Dedifferentiated amniotic fluid mesenchymal stem cell (primary cell): ENCODE measurements around the gene POLDIP2.
"Not testable (repeated sequence)": the region's sequence is repeated elsewhere in the genome, so short reads cannot be mapped to it uniquely, and the experiment has no call there.

ENCODE experiments used
- DNase-seq: peaks from one replicate; pipeline ENCODE4 v3.0.0-alpha.2; 2016; ENCODE audit errors: extremely low spot score

POLDIP2 gene

DNA sequence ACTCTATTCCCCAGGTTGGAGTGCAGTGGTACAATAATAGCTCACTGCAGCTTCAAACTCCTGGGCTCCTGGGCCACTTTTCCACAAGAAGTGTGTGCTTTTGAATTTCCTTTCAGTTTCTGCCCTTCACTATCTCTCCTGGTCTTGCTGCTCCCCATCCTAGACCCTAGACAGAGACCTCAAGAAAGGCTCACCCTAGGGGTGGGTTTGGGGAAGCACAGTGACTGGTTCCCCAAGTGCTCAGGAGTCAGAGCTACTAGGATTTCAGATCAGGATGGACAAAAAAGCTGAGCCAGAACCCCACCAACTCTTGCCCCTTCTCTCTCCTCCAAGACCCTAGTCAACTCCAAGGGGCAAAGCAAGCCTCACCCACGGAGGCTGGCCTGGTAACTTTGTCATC, 9.3 kb upstream of the POLDIP2 start:
- no peak for DNase-seq

- DNase-seq = no peak
Measured at GRCh38 chr17:28365487-28365886, 8.2 kb upstream of the POLDIP2 start.

- DNase-seq = no peak
Measured at GRCh38 chr17:28364665-28365363, 7.5 kb upstream of the POLDIP2 start, which contains the start of gene SEBOX. SEBOX (minus strand) TSS chr17:28365199; CDS start chr17:28365151, 48 bp downstream.

DNA sequence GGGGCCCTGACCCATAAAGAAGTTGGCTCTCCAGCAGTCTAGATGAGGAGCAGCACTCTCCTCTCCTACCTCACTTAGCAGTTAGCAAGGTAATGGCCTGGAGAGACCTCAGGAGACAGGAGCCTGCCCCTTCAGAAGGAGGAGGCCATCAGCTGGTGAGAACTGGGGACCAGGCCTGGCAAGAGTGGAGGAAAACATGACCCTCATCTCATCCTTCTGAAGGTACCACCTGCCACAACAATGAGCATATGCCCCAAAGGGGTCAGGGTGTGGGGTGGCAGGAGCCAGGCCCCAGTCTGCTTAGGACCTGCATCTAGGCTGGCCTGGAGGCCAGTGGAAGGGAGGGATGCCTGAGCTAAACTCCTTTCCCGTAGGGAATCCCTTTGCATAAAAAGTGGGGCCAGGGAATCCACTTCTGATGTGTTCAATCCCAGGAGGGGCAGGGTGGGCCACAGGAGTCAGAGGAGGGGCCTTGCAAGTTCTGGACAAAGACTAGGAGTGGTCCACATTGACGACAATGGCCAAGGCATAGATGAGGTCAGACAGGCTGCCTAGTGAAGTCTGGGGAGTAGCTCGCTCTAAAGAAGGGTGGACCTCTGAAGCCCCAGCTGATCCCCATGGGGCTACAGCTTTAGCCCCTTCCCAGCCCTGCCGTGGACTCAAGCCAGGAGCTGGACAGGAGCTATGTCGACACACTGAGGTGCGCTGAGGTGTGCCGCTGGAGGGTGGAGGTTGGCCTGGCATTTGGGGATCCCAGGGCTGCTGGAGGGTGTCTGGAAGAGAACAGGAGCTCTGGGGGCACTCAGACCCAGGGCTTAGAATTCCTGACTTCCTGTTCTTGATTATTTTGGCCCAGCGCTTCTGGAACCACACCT, 6.7 kb upstream of the POLDIP2 start:
- DNase-seq = no peak

- no peak for DNase-seq
Measured at GRCh38 chr17:28363186-28363585, 5.9 kb upstream of the POLDIP2 start.

DNA sequence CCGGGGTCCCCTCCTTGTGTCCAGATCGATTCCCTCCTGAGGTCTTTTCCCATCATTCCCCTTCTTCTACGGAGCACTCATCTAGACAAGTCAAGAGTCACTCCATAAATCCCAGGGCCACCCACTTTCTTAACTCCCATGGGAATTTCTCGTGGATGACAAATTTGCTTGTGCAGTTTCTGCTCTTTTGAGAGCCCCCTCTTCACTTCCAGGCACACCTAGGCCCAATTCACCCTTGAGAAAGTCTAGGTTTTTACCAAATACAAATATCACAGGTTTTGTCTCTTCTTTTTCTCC, 522 bp upstream of the POLDIP2 start:
- no peak for DNase-seq

- DNase-seq = no peak
Measured at GRCh38 chr17:28350271-28350670, 7.1 kb downstream of the POLDIP2 start.

GRCh38 chr17:28348979-28349378, 8.3 kb downstream of the POLDIP2 start:
- DNase-seq = no peak

DNA sequence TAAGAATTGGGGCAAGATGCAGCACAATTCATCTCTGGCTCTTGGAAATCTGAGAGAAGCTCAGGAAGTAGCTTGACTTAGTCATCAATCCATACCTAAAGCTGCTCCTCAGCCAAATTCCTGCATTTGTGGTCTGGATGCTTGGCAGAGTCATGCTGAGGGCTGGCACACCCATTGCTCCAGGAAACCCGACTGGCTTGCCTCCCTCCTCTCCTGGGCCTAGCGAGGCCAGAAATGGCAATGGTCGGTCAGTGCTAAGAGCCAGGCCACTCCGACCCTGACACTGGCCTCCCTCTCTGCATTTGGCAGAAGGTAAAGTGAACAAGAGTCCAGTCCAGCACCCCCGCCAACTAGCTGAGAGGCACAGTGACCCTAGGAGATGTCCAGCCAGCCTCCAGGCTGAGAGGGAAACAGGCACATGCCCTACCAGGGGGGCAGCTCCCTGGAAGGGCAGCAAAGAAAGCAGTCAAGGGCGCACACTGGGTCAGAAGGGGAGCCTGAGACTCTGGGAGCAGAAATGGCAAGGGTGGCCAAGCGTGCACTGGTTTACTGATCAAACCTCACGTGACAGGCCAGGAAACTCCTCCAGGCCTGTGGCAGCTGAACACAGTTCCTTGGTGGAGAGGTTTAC, 10.0 kb downstream of the POLDIP2 start:
- peak; percentile 92 for DNase-seq

DNA sequence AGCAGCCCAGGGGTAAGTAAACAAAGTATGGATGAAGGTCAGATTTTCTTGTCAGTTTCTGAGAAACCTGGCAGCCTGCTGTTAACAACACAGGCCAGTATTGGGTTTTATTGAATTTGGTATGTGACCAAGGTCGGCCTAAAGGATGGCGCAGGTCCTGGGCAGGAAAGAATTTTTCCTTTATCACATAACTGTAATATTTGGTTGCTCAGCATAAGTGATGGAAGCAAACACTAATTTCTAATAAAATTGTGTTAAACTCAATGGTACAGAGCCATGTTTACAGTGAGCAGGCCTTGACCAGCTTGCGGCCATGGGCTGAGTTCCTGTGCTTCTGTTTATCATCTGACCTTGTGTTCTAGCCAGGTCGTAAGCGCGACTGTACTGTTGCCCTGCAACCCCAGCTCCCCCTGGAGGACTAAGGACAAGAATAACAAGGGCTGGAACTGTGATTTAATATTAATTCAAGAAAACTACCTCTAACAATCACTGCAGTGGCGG, 10.5 kb downstream of the POLDIP2 start:
- no peak for DNase-seq

DNA sequence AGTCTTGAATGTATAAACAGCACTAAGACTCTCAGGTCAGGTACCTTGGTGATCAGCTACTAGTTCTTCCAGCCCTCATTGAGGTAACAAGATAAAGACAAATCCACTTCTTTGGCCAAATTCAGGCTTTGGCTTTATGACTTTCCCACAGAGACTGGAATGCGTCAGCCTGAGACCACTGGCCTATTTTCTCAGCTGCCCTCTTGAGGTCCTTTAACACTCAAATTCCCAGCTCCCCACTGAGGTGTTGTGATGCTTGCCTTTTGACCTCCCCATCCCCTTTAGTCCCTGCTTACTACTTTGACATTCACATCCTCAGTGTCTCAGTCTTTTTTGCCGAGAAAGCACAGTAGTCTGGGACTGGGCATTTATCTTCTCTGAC, 11.1 kb downstream of the POLDIP2 start:
- DNase-seq = no peak

GRCh38 chr17:28345419-28346198, 11.7 kb downstream of the POLDIP2 start:
- DNase-seq = no peak

DNA sequence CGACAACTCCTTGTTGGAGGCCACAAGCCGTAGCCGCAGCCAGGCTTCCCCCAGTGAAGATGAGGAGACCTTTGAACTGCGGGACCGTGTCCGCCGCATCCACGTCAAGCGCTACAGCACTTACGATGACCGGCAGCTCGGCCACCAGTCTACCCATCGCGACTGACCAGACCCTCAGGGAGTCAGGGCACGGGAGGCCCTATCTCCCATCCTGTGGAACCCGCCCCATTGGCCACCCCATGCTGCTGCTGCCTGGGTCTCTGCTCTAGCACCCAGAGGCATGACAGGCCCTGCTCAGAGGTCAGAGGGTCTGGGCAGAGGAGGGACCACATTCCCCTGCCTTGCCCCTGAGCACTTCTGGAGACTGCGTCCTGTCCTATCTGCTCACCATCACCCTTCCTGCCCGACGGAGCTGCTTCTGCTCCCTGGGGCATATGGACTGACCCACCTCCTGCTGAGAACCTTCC, 12.9 kb downstream of the POLDIP2 start:
- no peak for DNase-seq

DNA sequence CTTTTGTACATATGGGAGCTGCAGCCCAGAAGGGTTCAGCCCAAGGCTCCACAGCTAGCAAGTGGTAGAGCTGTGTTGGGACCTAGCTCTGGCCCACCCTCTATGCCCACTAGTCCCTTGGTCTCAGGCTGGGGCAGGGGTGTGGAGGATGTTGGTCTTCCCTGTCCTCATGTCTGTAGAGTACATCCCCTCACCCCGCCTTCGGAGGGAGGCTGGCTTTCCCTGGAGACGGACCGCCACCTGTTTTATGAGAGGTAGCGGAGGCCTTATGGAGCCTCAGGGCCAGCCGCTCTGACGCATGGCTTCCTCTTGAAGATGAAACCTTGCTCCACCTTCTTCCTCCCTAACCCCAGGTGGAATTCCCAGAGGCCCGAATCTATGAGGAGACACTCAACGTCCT, 13.3 kb downstream of the POLDIP2 start:
- no peak for DNase-seq

DNA sequence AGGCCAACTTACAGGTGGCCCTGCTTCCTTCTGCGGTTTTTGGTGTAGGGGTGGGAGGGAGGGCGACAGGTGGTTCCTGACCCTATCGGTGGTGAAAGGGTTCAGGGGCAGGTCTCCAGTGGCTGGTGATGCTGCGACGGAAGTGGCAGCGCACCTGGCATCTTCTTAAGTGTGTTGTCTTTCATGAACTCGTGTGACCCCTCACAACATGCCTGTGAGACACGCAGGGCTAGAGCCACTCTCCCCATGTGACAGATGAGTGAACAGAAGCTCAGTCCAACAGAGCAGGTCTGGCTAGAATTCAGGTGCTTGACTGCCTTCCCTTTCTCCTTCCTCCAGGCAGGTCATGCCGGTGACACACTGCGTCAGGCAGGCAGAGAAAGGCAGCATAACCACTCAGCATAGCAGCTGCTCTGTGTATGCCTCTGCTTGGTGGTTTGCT, 13.8 kb downstream of the POLDIP2 start:
- no peak for DNase-seq

DNA sequence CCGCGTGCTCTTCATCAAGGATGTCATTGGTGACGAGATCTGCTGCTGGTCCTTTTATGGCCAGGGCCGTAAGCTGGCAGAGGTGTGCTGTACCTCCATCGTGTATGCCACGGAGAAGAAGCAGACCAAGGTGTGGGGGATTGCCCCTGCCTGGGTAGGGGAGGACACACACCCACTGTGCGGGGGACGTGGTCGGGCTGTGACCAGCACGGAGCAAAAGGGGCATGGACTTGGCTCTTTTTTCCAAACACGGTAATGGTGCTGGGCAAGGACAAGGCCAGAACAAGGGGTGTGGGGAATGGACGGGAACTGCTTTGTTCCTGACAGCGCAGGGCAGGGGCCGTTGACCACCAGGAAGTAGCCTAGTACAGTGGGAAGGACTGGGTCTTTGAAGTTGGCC, 15.0 kb downstream of the POLDIP2 start:
- no peak for DNase-seq

- no peak for DNase-seq
Measured at GRCh38 chr17:28341516-28341915, 15.8 kb downstream of the POLDIP2 start.

DNA sequence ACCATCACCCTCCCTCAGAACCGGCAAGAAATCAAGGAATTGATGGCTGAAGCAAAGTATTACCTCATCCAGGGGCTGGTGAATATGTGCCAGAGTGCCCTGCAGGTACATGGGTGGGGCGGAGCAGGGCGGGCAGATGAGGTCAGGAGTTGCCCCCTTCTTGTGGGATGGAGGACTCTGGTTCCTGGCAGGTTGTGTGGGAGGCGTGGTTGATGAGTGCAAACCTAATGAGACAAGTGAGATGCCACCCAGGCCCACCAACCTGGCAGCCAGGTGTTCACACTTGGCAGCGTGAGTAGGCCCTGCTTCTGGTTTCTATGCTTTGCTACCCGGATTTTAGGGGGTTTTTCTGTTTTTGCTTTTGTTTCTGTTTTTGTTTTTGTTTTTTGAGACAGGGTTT, 17.0 kb downstream of the POLDIP2 start:
- no peak for DNase-seq

GRCh38 chr17:28339431-28339830, 17.9 kb downstream of the POLDIP2 start:
- DNase-seq = no peak

GRCh38 chr17:28338769-28339212, 18.5 kb downstream of the POLDIP2 start:
- DNase-seq = not testable (repeated sequence)

DNA sequence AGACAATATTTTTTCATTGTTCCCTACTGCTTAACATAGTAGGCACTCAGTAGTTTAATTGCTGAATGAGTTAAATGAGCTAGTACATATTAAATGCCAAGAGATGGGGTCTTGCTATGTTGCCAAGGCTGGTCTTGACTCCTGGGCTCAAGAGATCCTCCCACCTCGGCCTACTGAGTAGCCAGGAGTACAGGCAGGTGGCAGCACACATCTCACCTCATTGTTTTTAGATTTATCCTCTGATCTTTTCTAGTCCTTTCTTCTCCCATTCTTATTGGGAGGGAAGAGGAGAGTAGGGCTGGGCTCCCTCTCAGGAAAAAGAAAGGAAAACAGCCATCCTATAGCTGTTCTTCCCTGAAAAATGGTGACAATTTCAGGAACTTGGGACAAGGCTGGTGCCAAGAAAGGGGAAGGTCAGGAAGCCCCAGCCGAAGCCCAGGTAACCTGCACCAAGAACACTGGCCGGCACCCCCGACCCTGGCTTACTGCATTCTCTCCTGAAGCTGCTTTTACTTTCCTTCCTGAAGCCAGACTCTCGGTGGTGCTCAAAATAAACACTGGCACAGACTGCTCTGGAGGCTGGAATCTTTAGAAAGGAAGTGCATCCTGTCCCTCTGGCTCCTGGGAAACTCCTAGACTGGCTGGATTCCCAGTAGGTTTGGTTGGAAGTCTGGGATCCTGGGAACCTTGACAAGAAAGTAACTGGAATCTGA, 19.1 kb downstream of the POLDIP2 start:
- no peak for DNase-seq
